CD1c-positive myeloid dendritic cell (primary cell): ENCODE measurements around the gene IFITM2.
"Not testable (repeated sequence)": the region's sequence is repeated elsewhere in the genome, so short reads cannot be mapped to it uniquely, and the experiment has no call there.

ENCODE experiments used
- DNase-seq: peaks from one replicate; pipeline ENCODE4 v3.0.0-alpha.2; 2016; ENCODE audit errors: extremely low spot score

IFITM2 gene

GRCh38 chr11:342328-342727, 34.7 kb downstream of the IFITM2 start:
- DNase-seq, result no peak

- DNase-seq, result no peak
These were observed 37.4 kb downstream of the IFITM2 start for GRCh38 chr11:344836-345578.

GRCh38 chr11:346529-346928, 38.9 kb downstream of the IFITM2 start:
- DNase-seq, result no peak

- DNase-seq, result not testable (repeated sequence)
These were observed 41.8 kb downstream of the IFITM2 start for GRCh38 chr11:349270-349954.

GRCh38 chr11:350033-350722, 42.6 kb downstream of the IFITM2 start:
- not testable (repeated sequence) for DNase-seq

- peak; percentile 26 for DNase-seq
These were observed 43.2 kb downstream of the IFITM2 start for GRCh38 chr11:350723-351255.

GRCh38 chr11:351411-351810, 43.8 kb downstream of the IFITM2 start:
- DNase-seq, result no peak

- no peak for DNase-seq
These were observed 44.9 kb downstream of the IFITM2 start for GRCh38 chr11:352456-353031.

GRCh38 chr11:353179-353873, 45.7 kb downstream of the IFITM2 start:
- DNase-seq, result no peak

- peak; percentile 53 for DNase-seq
These were observed 48.2 kb downstream of the IFITM2 start for GRCh38 chr11:355581-356458.

- no peak for DNase-seq
These were observed 49.0 kb downstream of the IFITM2 start for GRCh38 chr11:356610-357009.

GRCh38 chr11:357582-357981, 50.0 kb downstream of the IFITM2 start:
- no peak for DNase-seq

- DNase-seq, result no peak
These were observed 50.6 kb downstream of the IFITM2 start for GRCh38 chr11:358129-358800.
